Gastroesophageal sphincter (tissue), 3 donors: ENCODE measurements around the gene PIP5KL1.

ENCODE experiments used
- CTCF ChIP-seq, 4 experiments: fragments of 200-600 bp in 2 of 4; fragments of 450-650 bp in 2 of 4; sonication (generic) in 1 of 4; IDR thresholded peaks; one replicate each; pipeline ENCODE4 v1.5.1; 2017 to 2019; ENCODE audit warnings: antibody characterized with exemption in 4 of 4, mild to moderate bottlenecking in 2 of 4, moderate library complexity in 2 of 4
- POLR2A ChIP-seq, 2 donors: fragments of 450-650 bp; IDR thresholded peaks; one replicate each; pipeline ENCODE4 v1.6.1; 2017; ENCODE audit warnings: antibody characterized with exemption in 2 of 2, mild to moderate bottlenecking in 2 of 2, moderate library complexity in 1 of 2
- POLR2AphosphoS5 ChIP-seq: sonication (generic); formaldehyde crosslinking; IDR thresholded peaks from one replicate; pipeline ENCODE4 v1.6.1; 2017; ENCODE audit warnings: antibody characterized with exemption

- TF ChIP-seq CTCF (IDR thresholded peaks at IDR 0.05) (no peak), POLR2AphosphoS5 (no peak), POLR2A (IDR thresholded peaks at IDR 0.05) (no peak)
Observed at GRCh38 chr9:127873223-127873691, 57.3 kb downstream of the PIP5KL1 start.
